Epithelial cell of proximal tubule (primary cell): Measurements from ENCODE around the gene ROBO2. TPM values are rescaled to one million over a fixed set of nuclear protein-coding genes. Genes with fewer than 3 reads are reported as not detected.

Source experiments
- DNase-seq: peaks from one replicate; pipeline ENCODE4 v3.0.0-alpha.2; 2011; ENCODE audit warnings: low read depth
- H3K4me3 ChIP-seq: 2 replicates; pipeline ENCODE4 v1.5.1; 2011; ENCODE audit warnings: low read depth, mild to moderate bottlenecking, low read length
- CTCF ChIP-seq: conservative IDR thresholded peaks from 2 replicates; pipeline ENCODE4 v1.5.1; 2012; ENCODE audit warnings: low read depth, mild to moderate bottlenecking, low read length
- total RNA-seq: library from RNA; depleted of rRNA; stranded (reverse); fragments of >200 nt; gene quantifications from 2 replicates; pipeline ENCODE4 v1.2.3, GENCODE V29; 2015

The ROBO2 gene
- total RNA-seq, 1 donor from 2014 or later = 0.52 TPM

GRCh38 chr3:77065750-77066149 lies 25.9 kb downstream of the ROBO2 start:
- no peak for DNase-seq
- no peak for TF ChIP-seq CTCF
- no peak overlapping the region for H3K4me3 ChIP-seq

GRCh38 chr3:77066829-77067228 lies 26.9 kb downstream of the ROBO2 start:
- no peak overlapping the region for H3K4me3 ChIP-seq
- no peak for DNase-seq
- no peak for TF ChIP-seq CTCF

GRCh38 chr3:77068808-77069207 lies 28.9 kb downstream of the ROBO2 start:
- TF ChIP-seq CTCF = no peak
- DNase-seq = no peak
- no peak overlapping the region for H3K4me3 ChIP-seq

- no peak for TF ChIP-seq CTCF
- H3K4me3 ChIP-seq = no peak overlapping the region
- DNase-seq = no peak
Measured at GRCh38 chr3:77071364-77071763, 31.5 kb downstream of the ROBO2 start.

GRCh38 chr3:77071809-77072208 lies 31.9 kb downstream of the ROBO2 start:
- DNase-seq = no peak
- TF ChIP-seq CTCF = no peak
- H3K4me3 ChIP-seq = no peak overlapping the region

- no peak for TF ChIP-seq CTCF
- no peak overlapping the region for H3K4me3 ChIP-seq
- DNase-seq = no peak
Measured at GRCh38 chr3:77072232-77072631, 32.3 kb downstream of the ROBO2 start.

GRCh38 chr3:77078279-77078678 lies 38.4 kb downstream of the ROBO2 start:
- TF ChIP-seq CTCF = no peak
- no peak for DNase-seq
- H3K4me3 ChIP-seq = no peak overlapping the region
